K562 (cell line): Measurements from ENCODE around the gene BAK1.

ENCODE experiments used
- CTCF ChIP-seq, 3 experiments: IDR thresholded peaks in 2 of 3; conservative IDR thresholded peaks in 1 of 3; 2 replicates each; pipeline ENCODE4 v1.5.1; 2011 to 2012; ENCODE audit warnings: low read length in 3 of 3, mild to moderate bottlenecking in 3 of 3, control low read depth in 2 of 3, improper control_type of control experiment in 1 of 3, inconsistent platforms in 1 of 3, low read depth in 1 of 3, mixed read lengths in 1 of 3, moderate library complexity in 1 of 3; ENCODE audit not compliant: insufficient read depth in 2 of 3
- FUS ChIP-seq: fragments of 200-400 bp; formaldehyde crosslinking; optimal IDR thresholded peaks from 2 replicates; pipeline ENCODE3; 2017; ENCODE audit warnings: low read depth, low read length
- MITF ChIP-seq: IDR thresholded peaks from 2 replicates; pipeline ENCODE4 v1.6.1; 2014; ENCODE audit warnings: antibody characterized with exemption
- NCOA1 ChIP-seq: fragments of 450-650 bp; IDR thresholded peaks from 2 replicates; pipeline ENCODE4 v1.6.1; 2016; ENCODE audit warnings: low read depth
- USF2 ChIP-seq: sonication (generic); formaldehyde crosslinking; IDR thresholded peaks from 2 replicates; pipeline ENCODE4 v1.5.0; 2020; ENCODE audit warnings: missing genetic modification reagents
- ZBTB33 ChIP-seq: sonication (generic); formaldehyde crosslinking; IDR thresholded peaks from 2 replicates; pipeline ENCODE4 v1.8.1; 2023; ENCODE audit warnings: mild to moderate bottlenecking, missing genetic modification reagents
- ZNF232 ChIP-seq: sonication (generic); formaldehyde crosslinking; IDR thresholded peaks from 2 replicates; pipeline ENCODE4 v1.8.0; 2022; ENCODE audit warnings: mild to moderate bottlenecking, missing genetic modification reagents

GRCh38 chr6:33588894-33589293 lies 8.8 kb upstream of the BAK1 start:
- TF ChIP-seq NCOA1 = no peak
- TF ChIP-seq CTCF (IDR thresholded peaks at IDR 0.05 in 2 of 3, conservative IDR thresholded peaks at IDR 0.05 in 1 of 3; ENCODE audit: insufficient read depth in 2 of 3, low read depth in 1 of 3, low read length in 3 of 3) = no peak
- no peak for TF ChIP-seq USF2 (CRISPR knock-in tag)
- no peak for TF ChIP-seq MITF
- TF ChIP-seq ZBTB33 (CRISPR knock-in tag) = no peak
- no peak for TF ChIP-seq ZNF232 (CRISPR knock-in tag)
- no peak for TF ChIP-seq FUS
